Activated gamma-delta T cell treated with Interleukin-2 at 50 U/mL for 16 hours (primary cell): ENCODE results near the gene CAAP1.
"Not testable (repeated sequence)": the region's sequence is repeated elsewhere in the genome, so short reads cannot be mapped to it uniquely, and the experiment has no call there.

Experiments used
- DNase-seq: peaks from one replicate; pipeline ENCODE4 v3.0.0-alpha.2; 2020

The CAAP1 gene

GRCh38 chr9:26828391-26828955 lies 64.1 kb downstream of the CAAP1 start:
- DNase-seq = not testable (repeated sequence)

DNA sequence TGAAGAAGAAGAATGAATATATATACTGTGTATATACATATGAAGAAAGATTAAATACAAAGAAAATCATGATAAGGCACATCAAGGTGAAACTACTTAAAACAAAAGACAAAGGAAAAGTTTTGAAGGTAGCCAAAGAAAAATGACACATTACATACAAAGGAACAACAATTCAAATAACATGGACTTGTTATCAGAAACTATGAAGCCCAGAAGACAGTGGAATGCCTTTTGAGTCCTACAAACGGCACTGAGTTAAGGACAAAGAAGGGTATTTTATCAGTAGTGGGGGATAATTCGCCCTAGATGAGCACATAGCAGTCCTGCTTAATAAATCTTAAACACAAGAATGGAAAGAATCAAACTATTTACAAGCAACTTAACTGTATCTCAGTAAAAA lies 77.8 kb downstream of the CAAP1 start:
- no peak for DNase-seq

DNA sequence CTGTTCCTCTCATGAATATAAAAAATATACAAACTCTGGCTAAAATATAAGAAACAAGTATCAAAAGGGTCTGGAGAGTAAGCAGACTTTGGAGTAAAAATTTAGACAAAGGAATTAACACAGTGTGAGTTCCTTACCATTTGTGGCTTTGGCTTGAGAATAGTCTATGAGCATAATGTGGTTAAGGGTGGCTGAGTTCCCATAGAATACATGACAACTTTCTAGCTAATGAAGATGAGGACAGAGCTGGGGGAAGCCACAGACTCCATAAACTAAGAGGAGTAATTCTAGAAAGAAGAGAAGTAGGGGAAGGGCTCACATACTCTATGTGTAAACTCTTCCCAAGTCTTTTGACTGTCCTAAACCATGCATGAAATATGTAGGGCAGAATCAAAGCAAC lies 79.4 kb downstream of the CAAP1 start:
- no peak for DNase-seq

DNA sequence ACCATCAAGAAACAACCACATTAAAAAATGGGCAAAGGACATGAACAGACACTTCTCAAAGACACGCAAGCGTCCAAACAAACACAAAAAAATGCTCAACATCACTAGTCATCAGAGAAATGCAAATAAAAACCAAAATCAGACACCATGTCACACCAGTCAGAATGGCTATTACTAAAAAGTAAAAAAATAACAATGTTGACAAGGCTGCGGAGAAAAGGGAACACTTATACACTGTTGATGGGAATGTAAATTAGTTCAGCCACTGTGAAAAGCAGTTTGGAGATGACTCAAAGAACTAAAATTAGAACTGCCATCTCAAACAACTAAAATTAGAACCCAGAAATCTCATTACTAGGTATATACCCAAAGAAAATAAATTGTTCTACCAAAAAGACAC lies 80.4 kb downstream of the CAAP1 start:
- no peak for DNase-seq

DNA sequence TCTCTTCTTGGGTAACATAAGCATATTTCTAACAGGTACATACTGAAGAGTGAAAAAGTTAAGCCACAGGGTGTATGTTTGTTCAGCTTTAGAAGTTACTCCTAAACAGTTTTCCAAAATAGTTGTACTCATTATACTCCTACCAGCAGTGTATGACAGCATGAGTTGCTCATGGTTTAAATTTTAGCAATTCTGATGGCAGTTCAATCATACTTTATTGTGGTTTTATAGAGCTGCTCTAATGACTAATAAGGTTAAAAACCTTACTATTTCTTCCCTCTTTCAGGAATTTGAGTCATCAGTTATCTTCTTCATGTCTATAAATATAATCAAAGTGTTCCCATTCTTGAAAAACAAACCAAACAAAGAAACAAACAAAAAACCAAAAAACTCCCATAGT lies 81.5 kb downstream of the CAAP1 start:
- DNase-seq = no peak

GRCh38 chr9:26809795-26810194 lies 82.8 kb downstream of the CAAP1 start:
- no peak for DNase-seq

- DNase-seq = no peak
Observed at GRCh38 chr9:26807161-26807560, 85.4 kb downstream of the CAAP1 start.

GRCh38 chr9:26802921-26803320 lies 89.7 kb downstream of the CAAP1 start:
- no peak for DNase-seq

DNA sequence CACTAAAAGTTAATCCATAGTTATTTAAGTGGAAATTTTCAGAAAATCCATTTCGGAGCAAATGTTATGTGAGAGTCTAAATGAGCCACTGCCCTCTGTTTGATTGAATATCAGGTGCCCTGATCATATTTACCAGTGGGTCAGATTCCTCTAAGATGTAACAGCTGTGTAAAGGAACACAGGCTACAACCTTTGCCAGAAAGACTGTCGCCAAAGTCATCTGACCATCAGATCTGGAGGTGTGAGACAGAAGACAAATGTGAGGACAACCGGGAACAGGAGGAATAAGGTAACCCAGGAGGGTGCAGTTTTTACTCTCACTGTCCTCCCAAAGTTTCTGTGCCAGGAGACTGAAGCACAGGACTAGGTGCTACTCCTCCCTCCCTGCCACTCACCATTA lies 90.8 kb downstream of the CAAP1 start:
- no peak for DNase-seq

DNA sequence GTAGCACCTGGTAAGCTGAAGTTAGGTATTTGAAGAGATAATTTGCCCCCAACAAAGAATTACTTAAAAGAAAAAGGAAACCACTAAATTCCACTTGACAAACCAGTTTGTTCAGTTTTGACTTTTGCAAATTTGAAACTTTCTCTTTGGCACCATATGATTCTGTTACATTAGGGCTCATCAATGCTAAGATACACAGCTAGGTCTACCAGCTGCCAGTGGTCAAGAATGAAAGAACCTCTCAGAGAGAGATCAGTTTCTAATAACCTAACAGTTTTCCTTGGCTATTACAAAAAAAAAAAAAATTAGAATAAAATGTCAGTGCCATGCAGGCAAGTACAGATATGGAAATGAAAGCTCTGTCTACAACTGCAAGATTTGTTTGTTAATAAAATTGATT lies 92.3 kb downstream of the CAAP1 start:
- DNase-seq = no peak

GRCh38 chr9:26791274-26791673 lies 101.3 kb downstream of the CAAP1 start:
- no peak for DNase-seq
